Vagina (tissue), 2 donors: ENCODE data around the gene NFYA.

Experiments
- POLR2A ChIP-seq, 2 donors: fragments of 450-650 bp; IDR thresholded peaks; one replicate each; pipeline ENCODE4 v1.6.1; 2017; ENCODE audit warnings: antibody characterized with exemption in 2 of 2, mild to moderate bottlenecking in 2 of 2, moderate library complexity in 2 of 2
- POLR2AphosphoS5 ChIP-seq, 2 donors: sonication (generic); formaldehyde crosslinking; IDR thresholded peaks; one replicate each; pipeline ENCODE4 v1.9.0; 2017; ENCODE audit warnings: antibody characterized with exemption in 2 of 2, mild to moderate bottlenecking in 2 of 2, low read depth in 1 of 2; ENCODE audit not compliant: insufficient read depth in 1 of 2
- TF ChIP-seq, protein P1 (sequence below), 3 experiments: fragments of 450-650 bp in 2 of 3; fragments of 200-600 bp in 1 of 3; sonication (generic) in 1 of 3; IDR thresholded peaks; one replicate each; pipeline ENCODE4 v1.5.1; 2017 to 2019; ENCODE audit warnings: antibody characterized with exemption in 3 of 3, mild to moderate bottlenecking in 2 of 3, moderate library complexity in 2 of 3

DNA sequence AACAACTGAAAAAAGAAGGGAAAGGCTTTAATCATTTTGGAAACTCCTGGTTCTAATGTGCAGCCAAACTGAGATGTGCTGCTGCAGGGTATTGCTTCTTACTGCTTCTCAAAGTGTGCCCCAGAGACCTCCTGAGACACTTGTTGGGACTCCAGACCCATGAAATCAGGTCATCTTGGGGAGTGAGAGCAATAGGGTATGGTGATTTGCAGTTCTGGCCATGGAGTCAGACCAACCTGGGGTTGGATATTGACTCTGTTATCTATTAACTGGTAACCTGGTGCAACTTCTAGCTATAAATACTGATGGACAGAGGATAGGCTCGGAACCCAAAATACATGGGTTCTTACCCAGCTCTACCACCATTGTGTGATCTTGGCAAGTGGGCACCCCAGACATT is 26.7 kb upstream of the NFYA start:
- TF ChIP-seq, protein P1, sequence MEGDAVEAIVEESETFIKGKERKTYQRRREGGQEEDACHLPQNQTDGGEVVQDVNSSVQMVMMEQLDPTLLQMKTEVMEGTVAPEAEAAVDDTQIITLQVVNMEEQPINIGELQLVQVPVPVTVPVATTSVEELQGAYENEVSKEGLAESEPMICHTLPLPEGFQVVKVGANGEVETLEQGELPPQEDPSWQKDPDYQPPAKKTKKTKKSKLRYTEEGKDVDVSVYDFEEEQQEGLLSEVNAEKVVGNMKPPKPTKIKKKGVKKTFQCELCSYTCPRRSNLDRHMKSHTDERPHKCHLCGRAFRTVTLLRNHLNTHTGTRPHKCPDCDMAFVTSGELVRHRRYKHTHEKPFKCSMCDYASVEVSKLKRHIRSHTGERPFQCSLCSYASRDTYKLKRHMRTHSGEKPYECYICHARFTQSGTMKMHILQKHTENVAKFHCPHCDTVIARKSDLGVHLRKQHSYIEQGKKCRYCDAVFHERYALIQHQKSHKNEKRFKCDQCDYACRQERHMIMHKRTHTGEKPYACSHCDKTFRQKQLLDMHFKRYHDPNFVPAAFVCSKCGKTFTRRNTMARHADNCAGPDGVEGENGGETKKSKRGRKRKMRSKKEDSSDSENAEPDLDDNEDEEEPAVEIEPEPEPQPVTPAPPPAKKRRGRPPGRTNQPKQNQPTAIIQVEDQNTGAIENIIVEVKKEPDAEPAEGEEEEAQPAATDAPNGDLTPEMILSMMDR (IDR thresholded peaks at IDR 0.05) = no peak
- no peak for TF ChIP-seq POLR2A (IDR thresholded peaks at IDR 0.05)
- no peak for TF ChIP-seq POLR2AphosphoS5 (IDR thresholded peaks at IDR 0.05; ENCODE audit: insufficient read depth in 1 of 2, low read depth in 1 of 2)
